ENCODE measurements around the gene DLL3. TPM values are rescaled to one million over a fixed set of nuclear protein-coding genes. Genes with fewer than 3 reads are reported as not detected.

Gene DLL3
- total RNA-seq, 1 donor from 2014 or later: 0.17 TPM

DNA sequence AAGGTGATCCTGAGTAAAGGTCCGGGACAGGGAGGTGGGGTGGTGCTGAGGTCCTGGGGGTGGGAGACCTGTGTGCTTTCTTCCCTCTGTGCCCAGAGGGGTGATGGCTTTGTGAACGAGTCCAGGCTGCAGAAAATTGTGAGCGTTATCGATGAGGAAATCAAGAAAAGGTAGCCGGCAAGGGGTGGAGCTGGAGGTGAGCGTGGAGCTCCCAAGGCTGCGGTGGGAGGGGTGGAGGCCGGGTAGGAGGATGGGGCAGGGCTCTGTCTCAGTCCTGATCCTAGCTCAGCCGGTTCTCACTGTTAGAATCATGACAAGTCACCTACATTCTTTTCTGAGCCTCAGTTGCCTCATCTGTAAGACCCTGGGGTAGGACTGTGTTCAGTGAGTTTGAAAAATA lies 20.2 kb downstream of the DLL3 start:
- no peak for DNase-seq

GRCh38 chr19:39520541-39521484 lies 22.1 kb downstream of the DLL3 start:
- DNase-seq: no peak

DNA sequence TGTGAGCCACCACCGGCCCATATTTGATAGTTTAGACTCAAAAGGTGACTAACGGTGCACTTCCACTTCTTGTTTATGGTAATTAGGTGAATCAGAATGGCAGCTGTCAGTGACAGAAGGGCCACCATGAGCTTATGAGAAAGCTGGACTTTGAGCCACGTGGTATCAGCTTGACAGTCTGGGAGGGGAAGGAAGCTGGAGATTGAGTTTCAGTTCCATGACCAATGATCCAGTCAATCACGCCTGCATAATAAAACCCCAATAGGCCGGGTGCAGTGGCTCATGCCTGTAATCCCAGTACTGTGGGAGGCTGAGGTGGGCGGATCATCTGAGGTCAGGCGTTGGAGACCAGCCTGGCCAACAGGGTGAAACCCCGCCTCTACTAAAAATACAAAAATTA lies 25.7 kb downstream of the DLL3 start:
- no peak for DNase-seq

GRCh38 chr19:39525205-39525604 lies 26.5 kb downstream of the DLL3 start:
- DNase-seq: no peak

DNA sequence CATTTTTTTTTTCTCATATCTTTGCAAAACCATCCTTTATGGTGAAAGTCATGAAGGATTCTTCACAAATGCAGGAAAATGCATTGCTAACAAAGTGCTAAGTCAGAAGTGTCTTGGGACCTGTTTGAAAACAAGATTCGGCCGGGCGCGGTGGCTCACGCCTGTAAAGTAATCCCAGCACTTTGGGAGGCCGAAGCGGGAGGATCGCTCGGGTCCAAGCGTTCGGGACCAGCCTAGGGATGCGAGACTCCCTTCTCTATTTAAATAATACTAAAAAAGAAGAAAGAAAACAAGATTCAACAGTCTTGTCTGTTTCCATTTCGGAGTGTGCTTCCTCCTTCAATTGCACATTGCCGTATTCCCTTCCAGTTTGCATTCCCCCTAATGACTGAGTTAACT lies 33.1 kb downstream of the DLL3 start:
- no peak for DNase-seq

DNA sequence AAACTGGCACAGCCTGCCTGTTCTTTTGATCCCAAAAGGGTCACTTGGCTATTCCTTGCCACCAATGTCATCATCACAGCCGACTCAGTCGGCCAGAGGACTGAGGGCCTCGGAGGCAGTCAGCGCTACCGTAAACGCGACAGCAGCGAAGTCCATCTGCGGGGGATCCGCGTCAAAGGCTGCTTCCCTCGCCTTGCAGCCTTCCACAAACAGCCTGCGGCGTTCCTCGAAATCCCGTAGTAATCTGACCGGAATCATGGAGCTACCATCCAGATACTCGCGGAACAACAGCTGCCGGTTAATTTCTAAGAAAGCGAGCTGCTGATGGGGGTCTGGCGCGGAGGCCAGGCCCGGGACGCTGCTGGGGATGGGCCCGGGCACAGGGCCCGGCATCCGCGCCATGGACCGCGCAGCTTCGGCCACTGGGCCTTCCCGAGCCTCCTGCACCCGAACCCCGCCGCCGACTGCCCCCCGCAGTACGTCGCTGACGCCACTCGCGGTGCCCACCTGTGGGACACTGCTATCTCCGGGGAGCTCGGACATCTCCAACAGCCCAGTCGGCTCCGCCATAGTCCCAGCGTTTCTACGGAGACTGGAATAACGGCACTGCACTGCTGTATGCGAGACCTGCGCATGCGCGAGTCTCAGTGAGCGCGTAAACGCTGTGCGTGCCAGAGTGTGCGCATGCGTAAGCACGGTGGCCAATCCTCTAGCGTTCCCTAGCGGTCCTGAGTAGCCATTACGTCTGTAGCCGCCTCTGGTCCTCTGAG lies 33.7 kb downstream of the DLL3 start, which contains the start of gene EID2B:
Gene EID2B, minus strand, starts transcription at position 620 of the 770 bp plus-strand sequence. Its CDS starts 50 bp downstream, at position 570.
- DNase-seq: peak; percentile 98

GRCh38 chr19:39533003-39533512 lies 34.3 kb downstream of the DLL3 start:
- no peak for DNase-seq

- DNase-seq: no peak
These were observed 35.0 kb downstream of the DLL3 start for GRCh38 chr19:39533791-39534190.

DNA sequence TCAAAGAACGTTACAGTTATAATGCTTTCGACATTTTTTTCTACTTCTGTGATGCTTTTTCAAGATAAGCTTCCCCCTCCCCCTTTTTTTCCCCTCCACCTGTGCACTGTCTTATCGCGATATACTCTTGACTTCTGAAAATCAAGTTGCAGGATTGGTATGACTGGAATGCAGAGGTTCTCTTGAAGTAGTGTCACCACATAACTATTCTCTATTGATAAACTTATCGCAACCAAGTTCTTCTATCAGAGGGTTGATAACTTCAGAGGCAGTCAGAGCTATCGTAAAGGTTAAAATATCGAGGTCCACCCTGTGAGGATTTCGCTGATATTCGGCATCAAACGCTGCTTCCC lies 40.4 kb downstream of the DLL3 start:
- no peak for DNase-seq

- peak; percentile 97 for DNase-seq
These were observed 41.0 kb downstream of the DLL3 start, which contains the start of gene EID2 for GRCh38 chr19:39539518-39540332. Gene EID2, minus strand, starts transcription at chr19:39540161. Its CDS starts 82 bp downstream, at chr19:39540079.

- DNase-seq: no peak
These were observed 41.6 kb downstream of the DLL3 start for GRCh38 chr19:39540333-39540673.

DNA sequence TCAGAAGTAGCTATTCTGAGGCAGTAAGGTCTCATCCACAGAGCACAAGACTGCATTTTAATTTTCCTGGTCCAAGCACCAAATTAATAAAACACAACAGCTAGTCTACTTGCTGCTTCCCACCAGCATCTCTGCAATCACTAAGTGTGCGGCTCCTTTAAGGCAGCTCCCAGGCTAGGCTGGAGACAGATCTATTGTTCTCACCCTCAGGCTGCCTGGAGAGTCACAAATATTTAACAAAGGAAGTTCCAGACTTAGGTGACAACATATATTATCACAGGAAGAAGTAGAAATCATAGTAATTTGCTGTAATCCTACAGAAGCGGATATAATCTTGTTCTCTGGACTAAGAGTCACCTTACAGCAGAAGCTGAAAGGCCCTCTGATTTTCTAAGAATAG lies 43.5 kb downstream of the DLL3 start:
- DNase-seq: peak; percentile 83

DNA sequence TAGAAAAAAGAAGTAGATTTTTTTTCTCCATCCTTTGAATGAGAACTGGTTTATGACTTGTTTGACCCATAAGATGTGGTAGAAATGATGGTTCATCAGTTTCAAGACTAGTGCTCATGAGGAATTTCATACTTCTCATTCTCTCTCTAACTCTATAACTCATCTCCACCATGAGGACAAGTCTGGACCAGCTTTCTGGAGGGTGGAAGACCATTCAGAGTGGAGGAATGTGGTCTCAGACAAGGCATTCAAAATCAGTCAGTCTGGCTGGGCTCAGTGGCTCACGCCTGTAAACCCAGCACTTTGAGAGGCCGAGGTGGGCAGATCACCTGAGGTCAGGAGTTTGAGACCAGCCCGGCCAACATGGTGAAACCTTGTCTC lies 44.7 kb downstream of the DLL3 start:
- no peak for DNase-seq

DNA sequence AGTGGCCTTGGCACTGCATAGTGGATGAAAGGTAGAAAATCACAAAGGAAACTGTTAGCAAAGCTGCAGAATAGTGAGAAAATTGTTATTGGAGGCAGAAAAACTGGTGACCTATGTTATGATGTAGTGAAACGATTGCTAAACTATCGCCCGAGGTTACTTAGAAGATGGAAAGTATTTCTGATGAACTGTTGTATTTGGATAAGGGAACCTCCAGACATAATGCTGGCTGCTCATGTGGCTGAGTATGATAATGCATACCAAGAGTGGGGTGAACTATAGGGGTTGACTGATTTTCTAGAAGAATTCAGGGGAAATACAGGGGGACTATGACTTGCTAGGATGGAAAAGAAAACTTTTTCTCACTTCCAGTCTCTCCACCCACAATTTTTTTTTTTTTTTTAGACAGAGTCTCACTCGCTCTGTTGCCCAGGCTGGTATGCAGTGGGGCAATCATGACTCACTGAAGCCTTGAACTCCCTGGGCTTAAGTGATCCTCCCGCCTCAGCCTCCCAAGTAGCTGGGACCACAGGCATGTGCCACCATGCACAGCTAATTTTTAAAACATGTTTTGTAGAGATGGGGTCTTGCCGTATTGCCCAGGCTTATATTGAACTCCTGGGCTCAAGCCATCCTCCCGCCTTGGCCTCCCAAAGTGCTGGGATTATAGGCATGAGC lies 45.6 kb downstream of the DLL3 start:
- no peak for DNase-seq

DNA sequence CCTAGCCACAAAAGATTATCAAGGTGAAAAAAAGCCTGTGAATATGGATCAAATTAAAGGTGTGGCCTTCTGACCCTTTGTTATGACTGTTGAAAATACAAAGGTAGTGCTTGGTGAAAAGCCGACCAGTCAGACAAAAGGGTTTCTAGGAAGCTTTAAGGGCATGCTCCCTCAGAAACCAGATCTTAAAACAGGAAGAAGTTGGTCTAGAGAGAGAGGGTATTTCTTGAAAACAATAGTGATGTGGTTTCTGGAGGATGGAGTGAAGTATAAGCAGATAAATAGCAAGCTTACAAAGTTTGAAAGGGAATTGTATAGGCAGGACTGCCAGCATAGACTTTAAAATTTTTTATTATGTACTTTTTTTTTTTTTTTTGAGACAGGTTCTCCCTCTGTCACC lies 46.2 kb downstream of the DLL3 start:
- no peak for DNase-seq

DNA sequence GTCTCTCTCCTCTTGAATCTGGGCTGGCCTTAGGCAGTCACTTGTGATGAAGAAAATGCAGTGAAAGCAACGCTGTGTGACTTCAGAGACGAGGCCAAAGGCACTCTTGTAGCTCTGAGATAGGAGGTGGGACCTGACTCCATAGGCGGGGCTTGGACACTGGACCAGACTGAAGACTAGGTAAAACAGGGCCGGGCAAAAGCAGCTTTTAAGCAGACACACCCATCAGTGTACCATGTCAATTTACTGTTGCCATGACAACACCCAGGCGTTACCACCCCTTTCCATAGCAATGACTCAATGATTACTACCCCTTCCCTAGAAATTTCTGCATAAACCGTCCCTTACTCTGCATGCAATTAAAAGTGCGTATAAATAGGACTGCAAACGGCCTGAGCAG lies 47.9 kb downstream of the DLL3 start:
- no peak for DNase-seq

DNA sequence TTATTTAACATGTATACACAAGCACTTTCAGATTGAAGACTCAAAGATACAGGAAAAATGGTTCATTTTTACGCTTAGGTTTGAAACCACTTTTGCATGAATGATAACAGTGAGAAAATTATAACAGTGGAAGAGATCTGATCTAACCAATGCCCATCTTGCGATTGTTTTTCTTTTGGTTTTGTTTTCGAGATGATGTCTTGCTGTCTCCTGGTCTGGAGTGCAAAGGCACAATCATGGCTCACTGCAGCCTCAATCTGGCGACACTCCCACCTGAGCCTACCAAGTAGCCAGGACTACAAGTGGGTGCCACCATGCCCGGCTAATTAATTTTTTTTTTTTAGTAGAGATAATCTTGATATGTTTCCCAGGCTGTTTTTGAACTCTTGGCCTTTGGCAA lies 51.5 kb downstream of the DLL3 start:
- no peak for DNase-seq

DNA sequence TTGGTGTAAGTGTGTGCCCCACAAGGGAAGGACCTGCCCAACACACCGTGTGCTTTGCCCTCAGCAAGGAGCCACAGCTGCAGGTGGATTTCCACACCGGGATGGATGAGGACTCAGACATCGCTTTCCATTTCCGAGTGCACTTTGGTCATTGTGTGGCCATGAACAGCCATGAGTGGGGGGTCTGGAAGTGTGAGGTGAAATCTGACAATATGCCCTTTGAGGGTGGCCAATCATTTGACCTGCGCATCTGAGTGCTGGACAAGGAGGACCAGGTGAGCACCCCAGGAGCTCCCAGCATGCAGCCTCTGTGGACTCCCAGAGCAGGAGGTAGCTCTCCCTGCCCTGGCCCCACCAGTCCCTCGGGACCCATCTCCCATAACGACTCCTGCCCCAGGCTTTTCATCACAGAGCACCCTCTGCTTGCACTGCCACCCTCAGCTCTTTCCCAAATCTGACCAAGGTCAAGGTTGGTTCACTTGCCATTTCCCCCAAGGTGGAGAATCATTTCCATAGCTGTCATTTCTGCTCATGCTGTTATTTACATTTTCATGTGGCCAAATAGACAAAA lies 54.4 kb downstream of the DLL3 start:
- DNase-seq: no peak

- no peak for DNase-seq
These were observed 56.1 kb downstream of the DLL3 start for GRCh38 chr19:39554701-39555311.

DNA sequence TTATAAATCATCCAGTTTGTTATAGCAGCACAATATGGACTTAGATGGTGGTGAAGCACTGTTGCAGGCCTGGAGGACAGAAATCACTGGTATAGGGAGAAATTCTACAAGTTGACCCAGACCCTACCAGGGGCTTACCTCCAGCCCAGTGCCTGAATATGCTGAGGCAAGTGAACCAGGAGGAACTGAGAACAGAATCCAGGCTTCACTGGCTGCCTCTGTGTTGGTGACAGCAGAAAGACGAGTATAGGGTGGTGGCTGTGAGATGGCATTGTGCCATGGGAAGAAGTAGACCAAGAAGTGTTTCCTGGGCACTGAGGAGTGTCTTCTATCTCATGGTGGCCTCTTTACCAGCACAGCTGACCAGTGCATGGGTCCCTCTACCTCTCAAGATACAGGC lies 57.1 kb downstream of the DLL3 start:
- DNase-seq: no peak

All from dermis blood vessel endothelial cell (primary cell).